ENCODE data around the gene NCOR2. TPM values are rescaled to one million over a fixed set of nuclear protein-coding genes. Genes with fewer than 3 reads are reported as not detected.
"Not testable (repeated sequence)": the region's sequence is repeated elsewhere in the genome, so short reads cannot be mapped to it uniquely, and the experiment has no call there.

Gene NCOR2
- total RNA-seq, 3 donors from 2014 or later, result 127 to 160 (median 135) TPM

- Mint-ChIP-seq H3K27me3 (ENCODE audit: low read depth) (peaks cover 2% of the 10 kb centered on the region), H3K36me3 (ENCODE audit: insufficient read depth) (no peaks in the 10 kb centered on the region), H3K4me3 (no peak overlapping the region), H3K4me1 (ENCODE audit: low read depth) (peaks cover 19% of the 10 kb centered on the region), H3K9me3 (peaks cover 9% of the 10 kb centered on the region)
- no peak for DNase-seq
- no peak for ATAC-seq
Measured at GRCh38 chr12:124592050-124592449, 24.6 kb upstream of the NCOR2 start.

- no peak for DNase-seq
- peaks cover 19% of the 10 kb centered on the region for H3K4me1 Mint-ChIP-seq (ENCODE audit: low read depth)
- no peak for ATAC-seq
- peaks cover 2% of the 10 kb centered on the region for H3K27me3 Mint-ChIP-seq (ENCODE audit: low read depth)
- no peaks in the 10 kb centered on the region for H3K36me3 Mint-ChIP-seq (ENCODE audit: insufficient read depth)
- H3K4me3 Mint-ChIP-seq, result no peak overlapping the region
- H3K9me3 Mint-ChIP-seq, result peaks cover 9% of the 10 kb centered on the region
Measured at GRCh38 chr12:124590447-124590846, 23.0 kb upstream of the NCOR2 start.

GRCh38 chr12:124588751-124589267 is 21.4 kb upstream of the NCOR2 start:
- no peaks in the 10 kb centered on the region for H3K36me3 Mint-ChIP-seq (ENCODE audit: insufficient read depth)
- ATAC-seq (peak; percentile 54 to 85), DNase-seq (peak; percentile 52)
- H3K4me3 Mint-ChIP-seq, result no peak overlapping the region
- peaks cover 19% of the 10 kb centered on the region for H3K4me1 Mint-ChIP-seq (ENCODE audit: low read depth)
- H3K27me3 Mint-ChIP-seq (ENCODE audit: low read depth), result peaks cover 2% of the 10 kb centered on the region
- H3K9me3 Mint-ChIP-seq, result peaks cover 9% of the 10 kb centered on the region

- Mint-ChIP-seq H3K36me3 (ENCODE audit: insufficient read depth) (no peaks in the 10 kb centered on the region), H3K27me3 (ENCODE audit: low read depth) (peaks cover 2% of the 10 kb centered on the region), H3K4me3 (no peak overlapping the region), H3K4me1 (ENCODE audit: low read depth) (peaks cover 19% of the 10 kb centered on the region), H3K9me3 (peaks cover 9% of the 10 kb centered on the region)
- DNase-seq (no peak), ATAC-seq (no peak)
Measured at GRCh38 chr12:124588018-124588634, 20.7 kb upstream of the NCOR2 start.

GRCh38 chr12:124586756-124587155 is 19.3 kb upstream of the NCOR2 start:
- no peak overlapping the region for H3K4me3 Mint-ChIP-seq
- DNase-seq, result no peak
- H3K36me3 Mint-ChIP-seq (ENCODE audit: insufficient read depth), result no peaks in the 10 kb centered on the region
- H3K4me1 Mint-ChIP-seq (ENCODE audit: low read depth), result peaks cover 12% of the 10 kb centered on the region
- no peak for ATAC-seq
- H3K27me3 Mint-ChIP-seq (ENCODE audit: low read depth), result no peaks in the 10 kb centered on the region
- peaks cover 9% of the 10 kb centered on the region for H3K9me3 Mint-ChIP-seq

GRCh38 chr12:124584494-124584893 is 17.1 kb upstream of the NCOR2 start:
- H3K9me3 Mint-ChIP-seq; DNase-seq; H3K27me3 Mint-ChIP-seq (ENCODE audit: low read depth); H3K4me3 Mint-ChIP-seq; H3K36me3 Mint-ChIP-seq (ENCODE audit: insufficient read depth); ATAC-seq: not testable (repeated sequence)
- peaks cover 10% of the 10 kb centered on the region for H3K4me1 Mint-ChIP-seq (ENCODE audit: low read depth)

GRCh38 chr12:124583854-124584253 is 16.4 kb upstream of the NCOR2 start:
- DNase-seq, result no peak
- Mint-ChIP-seq H3K9me3 (peaks cover 8% of the 10 kb centered on the region), H3K27me3 (ENCODE audit: low read depth) (no peaks in the 10 kb centered on the region), H3K36me3 (ENCODE audit: insufficient read depth) (no peaks in the 10 kb centered on the region), H3K4me1 (ENCODE audit: low read depth) (peaks cover 4% of the 10 kb centered on the region), H3K4me3 (no peak overlapping the region)
- ATAC-seq, result no peak

GRCh38 chr12:124582108-124582424 is 14.7 kb upstream of the NCOR2 start:
- no peaks in the 10 kb centered on the region for H3K4me1 Mint-ChIP-seq (ENCODE audit: low read depth)
- H3K36me3 Mint-ChIP-seq (ENCODE audit: insufficient read depth), result no peaks in the 10 kb centered on the region
- ATAC-seq (no peak), DNase-seq (no peak)
- H3K27me3 Mint-ChIP-seq (ENCODE audit: low read depth), result no peaks in the 10 kb centered on the region
- peaks cover 9% of the 10 kb centered on the region for H3K9me3 Mint-ChIP-seq
- H3K4me3 Mint-ChIP-seq, result no peak overlapping the region

GRCh38 chr12:124581307-124582107 is 14.1 kb upstream of the NCOR2 start:
- no peak for DNase-seq
- Mint-ChIP-seq H3K4me3 (no peak overlapping the region), H3K27me3 (ENCODE audit: low read depth) (no peaks in the 10 kb centered on the region), H3K4me1 (ENCODE audit: low read depth) (no peaks in the 10 kb centered on the region), H3K9me3 (peaks cover 11% of the 10 kb centered on the region), H3K36me3 (ENCODE audit: insufficient read depth) (no peaks in the 10 kb centered on the region)
- no peak for ATAC-seq

GRCh38 chr12:124579921-124580517 is 12.6 kb upstream of the NCOR2 start:
- H3K27me3 Mint-ChIP-seq (ENCODE audit: low read depth), result no peaks in the 10 kb centered on the region
- no peaks in the 10 kb centered on the region for H3K36me3 Mint-ChIP-seq (ENCODE audit: insufficient read depth)
- no peaks in the 10 kb centered on the region for H3K4me1 Mint-ChIP-seq (ENCODE audit: low read depth)
- no peak overlapping the region for H3K4me3 Mint-ChIP-seq
- no peak for ATAC-seq
- DNase-seq, result no peak
- peaks cover 11% of the 10 kb centered on the region for H3K9me3 Mint-ChIP-seq

- DNase-seq (no peak), ATAC-seq (no peak)
- Mint-ChIP-seq H3K4me1 (ENCODE audit: low read depth) (no peaks in the 10 kb centered on the region), H3K4me3 (no peak overlapping the region), H3K36me3 (ENCODE audit: insufficient read depth) (no peaks in the 10 kb centered on the region), H3K27me3 (ENCODE audit: low read depth) (no peaks in the 10 kb centered on the region), H3K9me3 (peaks cover 11% of the 10 kb centered on the region)
Measured at GRCh38 chr12:124578854-124579253, 11.4 kb upstream of the NCOR2 start.

GRCh38 chr12:124578445-124578844 is 11.0 kb upstream of the NCOR2 start:
- no peak for ATAC-seq
- H3K36me3 Mint-ChIP-seq (ENCODE audit: insufficient read depth), result no peaks in the 10 kb centered on the region
- H3K4me3 Mint-ChIP-seq, result no peak overlapping the region
- H3K9me3 Mint-ChIP-seq, result peaks cover 11% of the 10 kb centered on the region
- H3K27me3 Mint-ChIP-seq (ENCODE audit: low read depth), result no peaks in the 10 kb centered on the region
- DNase-seq, result no peak
- no peaks in the 10 kb centered on the region for H3K4me1 Mint-ChIP-seq (ENCODE audit: low read depth)

GRCh38 chr12:124577986-124578385 is 10.6 kb upstream of the NCOR2 start:
- DNase-seq, result no peak
- Mint-ChIP-seq H3K36me3 (ENCODE audit: insufficient read depth) (no peaks in the 10 kb centered on the region), H3K4me1 (ENCODE audit: low read depth) (no peaks in the 10 kb centered on the region), H3K27me3 (ENCODE audit: low read depth) (no peaks in the 10 kb centered on the region), H3K9me3 (peaks cover 11% of the 10 kb centered on the region), H3K4me3 (no peak overlapping the region)
- no peak for ATAC-seq

- DNase-seq (no peak), ATAC-seq (no peak)
- no peak overlapping the region for H3K4me3 Mint-ChIP-seq
- no peaks in the 10 kb centered on the region for H3K36me3 Mint-ChIP-seq (ENCODE audit: insufficient read depth)
- H3K9me3 Mint-ChIP-seq, result peaks cover 11% of the 10 kb centered on the region
- no peaks in the 10 kb centered on the region for H3K4me1 Mint-ChIP-seq (ENCODE audit: low read depth)
- H3K27me3 Mint-ChIP-seq (ENCODE audit: low read depth), result no peaks in the 10 kb centered on the region
Measured at GRCh38 chr12:124577374-124577773, 10.0 kb upstream of the NCOR2 start.
